ENCODE data around the gene GPR62.

GPR62 gene

GRCh38 chr3:51966016-51966415, 10.8 kb downstream of the GPR62 start:
- Histone ChIP-seq H3K27ac (peak overlapping the region; percentile 96 to 97), H3K9me3 (no peaks in the 10 kb centered on the region), H3K4me1 (peaks cover 0 to 53% (median 32%) of the 10 kb centered on the region in 4 donors), H3K27me3 (no peaks in the 10 kb centered on the region), H3K36me3 (peaks cover 0 to 5% (median under 1%) of the 10 kb centered on the region in 3 donors), H3K4me3 (peak overlapping the region; percentile 75 to 76)
- DNase-seq, result no peak
- intact Hi-C loops (cut with DNase I; ENCODE audit: low total_unique reads), result no loop called here
- TF ChIP-seq CTCF (IDR thresholded peaks at IDR 0.05), result no peak

GRCh38 chr3:51966486-51966885, 11.3 kb downstream of the GPR62 start:
- no peak for TF ChIP-seq CTCF (IDR thresholded peaks at IDR 0.05)
- H3K9me3 ChIP-seq, result no peaks in the 10 kb centered on the region
- peaks cover 0 to under 1% (median 0%) of the 10 kb centered on the region in 3 donors for H3K36me3 ChIP-seq
- peaks cover 0 to 53% (median 32%) of the 10 kb centered on the region in 4 donors for H3K4me1 ChIP-seq
- DNase-seq, result no peak
- intact Hi-C loops (cut with DNase I; ENCODE audit: low total_unique reads), result no loop called here
- H3K27ac ChIP-seq, result peak overlapping the region; percentile 96 to 97
- H3K4me3 ChIP-seq, result peak overlapping the region; percentile 75 to 76
- no peaks in the 10 kb centered on the region for H3K27me3 ChIP-seq

GRCh38 chr3:51966922-51967383, 11.8 kb downstream of the GPR62 start:
- TF ChIP-seq CTCF (IDR thresholded peaks at IDR 0.05), result no peak
- Histone ChIP-seq H3K4me3 (peak overlapping the region; percentile 75 to 76), H3K4me1 (peaks cover 0 to 53% (median 32%) of the 10 kb centered on the region in 4 donors), H3K27ac (peak overlapping the region; percentile 96 to 97), H3K36me3 (no peaks in the 10 kb centered on the region), H3K9me3 (no peaks in the 10 kb centered on the region), H3K27me3 (no peaks in the 10 kb centered on the region)
- DNase-seq, result no peak
- intact Hi-C loops (cut with DNase I; ENCODE audit: low total_unique reads), result no loop called here

- intact Hi-C loops (cut with DNase I; ENCODE audit: low total_unique reads), result no loop called here
- Histone ChIP-seq H3K27ac (peak within 1 kb of the TSS; percentile 96 to 97), H3K4me1 (peaks cover 0 to 50% (median 32%) of the 10 kb centered on the region in 4 donors), H3K4me3 (peak within 1 kb of the TSS; percentile 75 to 76), H3K9me3 (no peaks in the 10 kb centered on the region), H3K27me3 (no peaks in the 10 kb centered on the region), H3K36me3 (no peaks in the 10 kb centered on the region)
- TF ChIP-seq CTCF (IDR thresholded peaks at IDR 0.05), result no peak
- DNase-seq, result peak; percentile 71 to 87
These were observed 12.4 kb downstream of the GPR62 start, which contains the start of gene PCBP4 for GRCh38 chr3:51967384-51968169. PCBP4 (minus strand) TSS chr3:51967454; CDS start chr3:51961240, 6,214 bp downstream.

GRCh38 chr3:51968170-51968775, 13.1 kb downstream of the GPR62 start:
- peaks cover 0 to 45% (median 34%) of the 10 kb centered on the region in 4 donors for H3K4me1 ChIP-seq
- DNase-seq, result no peak
- H3K27ac ChIP-seq, result peak overlapping the region; percentile 96 to 97
- H3K4me3 ChIP-seq, result peak overlapping the region; percentile 75 to 76
- TF ChIP-seq CTCF (IDR thresholded peaks at IDR 0.05), result no peak
- no peaks in the 10 kb centered on the region for H3K36me3 ChIP-seq
- H3K9me3 ChIP-seq, result no peaks in the 10 kb centered on the region
- no peaks in the 10 kb centered on the region for H3K27me3 ChIP-seq
- intact Hi-C loops (cut with DNase I; ENCODE audit: low total_unique reads), result no loop called here
